GM21528 (cell line): Measurements from ENCODE around the gene DNAH1.

Source experiments
- ATAC-seq: cut with Tn5 transposase; IDR thresholded peaks from one replicate; pipeline ENCODE4 v1.9.1; 2021; ENCODE audit warnings: mild to moderate bottlenecking, moderate library complexity; ENCODE audit not compliant: unreplicated experiment, low FRiP score

DNAH1 gene

GRCh38 chr3:52355526-52355925 is 39.4 kb downstream of the DNAH1 start:
- no peak for ATAC-seq

- no peak for ATAC-seq
Measured at GRCh38 chr3:52356126-52356525, 40.0 kb downstream of the DNAH1 start.

GRCh38 chr3:52357151-52358080 is 41.3 kb downstream of the DNAH1 start:
- ATAC-seq: no peak

DNA sequence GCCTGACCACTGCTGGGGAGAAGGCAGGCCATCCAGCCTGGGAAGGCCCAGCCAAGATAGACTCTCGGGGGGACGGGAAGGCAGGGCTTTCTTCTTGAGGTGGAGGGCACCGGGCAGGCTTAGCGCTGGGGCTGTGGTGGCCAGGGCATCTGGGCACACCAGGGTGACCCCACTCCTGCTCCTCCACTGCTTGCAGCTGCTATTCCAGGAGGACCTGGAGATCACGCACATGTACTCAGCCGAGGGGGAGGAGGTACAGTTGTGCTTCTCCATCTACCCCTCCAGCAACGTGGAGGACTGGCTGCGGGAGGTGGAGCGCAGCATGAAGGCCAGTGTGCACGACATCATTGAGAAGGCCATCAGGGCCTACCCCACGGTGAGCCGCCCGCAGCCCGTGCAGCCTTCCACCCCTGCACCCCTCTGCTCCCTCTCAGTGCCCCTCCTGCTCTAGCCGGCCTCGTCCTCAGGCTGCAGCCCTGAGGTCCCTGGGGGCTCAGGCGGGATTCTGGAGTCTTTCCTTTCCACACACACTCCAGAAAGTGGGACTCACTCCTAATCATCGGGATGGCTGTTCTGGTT is 42.3 kb downstream of the DNAH1 start:
- ATAC-seq: no peak

DNA sequence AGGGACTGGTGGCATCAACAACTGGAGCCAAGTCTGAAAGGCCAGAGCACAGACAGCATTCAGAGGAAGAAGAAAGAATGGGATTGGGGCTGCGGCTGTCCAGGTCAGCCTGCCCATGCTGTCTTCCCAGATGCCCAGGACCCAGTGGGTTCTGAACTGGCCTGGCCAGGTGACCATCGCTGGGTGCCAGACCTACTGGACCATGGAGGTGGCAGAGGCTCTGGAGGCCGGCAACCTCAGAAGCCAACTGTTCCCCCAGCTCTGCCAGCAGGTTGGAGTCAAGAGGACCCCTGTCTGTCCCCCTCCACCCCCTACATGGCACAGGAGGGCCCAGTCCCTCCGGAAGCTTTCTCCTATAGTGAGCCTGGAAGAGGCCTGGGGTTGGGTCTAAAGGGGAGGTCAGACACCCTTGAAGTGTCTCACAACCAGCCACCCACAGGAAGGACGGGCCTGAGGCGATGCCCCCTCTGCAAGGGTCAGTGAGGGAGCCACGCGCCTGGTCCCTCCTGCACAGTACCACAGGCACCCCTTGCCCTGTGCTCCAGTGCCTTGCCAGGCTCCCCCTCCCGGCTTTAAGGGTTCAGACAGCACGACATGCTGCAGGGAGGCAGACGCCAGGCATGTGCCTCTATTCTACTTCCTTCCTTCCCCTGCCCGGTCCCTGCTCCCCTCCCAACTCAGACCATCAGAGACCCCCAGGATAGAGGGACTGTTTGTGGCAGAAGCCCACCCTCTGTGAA is 43.2 kb downstream of the DNAH1 start:
- no peak for ATAC-seq

DNA sequence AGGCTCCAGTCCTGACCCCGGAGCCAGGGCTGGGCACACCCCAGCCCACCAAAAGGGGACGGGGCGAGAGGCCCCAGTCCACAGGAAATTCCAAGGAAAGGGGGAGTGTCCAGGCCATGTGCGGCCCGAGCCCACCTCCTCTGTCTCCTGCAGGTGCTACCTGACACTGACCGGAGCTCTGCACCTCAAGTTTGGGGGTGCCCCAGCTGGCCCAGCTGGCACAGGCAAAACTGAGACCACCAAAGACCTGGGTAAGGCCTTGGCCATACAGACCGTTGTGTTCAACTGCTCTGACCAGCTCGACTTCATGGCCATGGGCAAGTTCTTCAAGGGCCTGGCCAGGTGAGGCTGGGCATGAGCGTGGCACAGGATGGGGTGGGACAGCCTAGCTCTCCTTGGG is 44.9 kb downstream of the DNAH1 start:
- ATAC-seq: no peak

DNA sequence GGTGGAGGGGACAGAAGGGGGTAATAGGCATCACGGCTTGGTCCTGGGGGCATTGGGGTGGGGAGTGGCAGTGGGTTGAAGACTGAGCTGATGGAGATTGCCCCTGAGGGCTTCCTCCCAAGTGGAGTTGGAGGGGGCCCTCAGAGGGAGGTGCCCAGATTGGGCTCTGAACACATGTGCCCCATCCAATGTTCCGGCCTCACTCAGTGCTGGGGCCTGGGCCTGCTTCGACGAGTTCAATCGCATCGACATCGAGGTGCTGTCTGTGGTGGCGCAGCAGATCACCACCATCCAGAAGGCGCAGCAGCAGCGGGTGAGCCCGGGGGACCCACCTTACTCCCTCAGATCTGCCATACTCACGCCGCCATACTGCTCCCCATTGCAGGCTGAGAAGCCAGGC is 45.3 kb downstream of the DNAH1 start:
- no peak for ATAC-seq

DNA sequence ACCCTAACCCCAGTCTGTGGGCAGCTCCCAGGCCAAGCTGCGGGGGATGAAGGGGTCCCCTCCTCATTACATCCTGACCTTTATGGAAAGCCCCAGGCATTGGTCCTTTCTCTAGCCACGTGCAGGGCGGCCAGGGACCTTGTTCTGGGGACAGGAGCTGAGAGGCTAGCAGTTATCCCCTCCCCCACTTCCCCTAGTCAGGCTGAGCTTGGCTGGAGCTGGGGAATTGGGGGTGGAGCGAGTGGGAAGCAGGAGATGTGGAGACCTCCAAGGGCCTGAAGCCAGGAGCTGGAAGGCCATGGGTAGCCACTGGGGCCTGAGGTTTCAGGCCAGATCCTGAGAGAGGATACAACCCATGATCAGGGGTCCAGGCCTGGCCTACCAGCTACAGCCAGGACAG is 45.8 kb downstream of the DNAH1 start:
- no peak for ATAC-seq

- ATAC-seq: no peak
Measured at GRCh38 chr3:52364322-52365035, 48.4 kb downstream of the DNAH1 start.

GRCh38 chr3:52366527-52366926 is 50.4 kb downstream of the DNAH1 start:
- ATAC-seq: no peak

DNA sequence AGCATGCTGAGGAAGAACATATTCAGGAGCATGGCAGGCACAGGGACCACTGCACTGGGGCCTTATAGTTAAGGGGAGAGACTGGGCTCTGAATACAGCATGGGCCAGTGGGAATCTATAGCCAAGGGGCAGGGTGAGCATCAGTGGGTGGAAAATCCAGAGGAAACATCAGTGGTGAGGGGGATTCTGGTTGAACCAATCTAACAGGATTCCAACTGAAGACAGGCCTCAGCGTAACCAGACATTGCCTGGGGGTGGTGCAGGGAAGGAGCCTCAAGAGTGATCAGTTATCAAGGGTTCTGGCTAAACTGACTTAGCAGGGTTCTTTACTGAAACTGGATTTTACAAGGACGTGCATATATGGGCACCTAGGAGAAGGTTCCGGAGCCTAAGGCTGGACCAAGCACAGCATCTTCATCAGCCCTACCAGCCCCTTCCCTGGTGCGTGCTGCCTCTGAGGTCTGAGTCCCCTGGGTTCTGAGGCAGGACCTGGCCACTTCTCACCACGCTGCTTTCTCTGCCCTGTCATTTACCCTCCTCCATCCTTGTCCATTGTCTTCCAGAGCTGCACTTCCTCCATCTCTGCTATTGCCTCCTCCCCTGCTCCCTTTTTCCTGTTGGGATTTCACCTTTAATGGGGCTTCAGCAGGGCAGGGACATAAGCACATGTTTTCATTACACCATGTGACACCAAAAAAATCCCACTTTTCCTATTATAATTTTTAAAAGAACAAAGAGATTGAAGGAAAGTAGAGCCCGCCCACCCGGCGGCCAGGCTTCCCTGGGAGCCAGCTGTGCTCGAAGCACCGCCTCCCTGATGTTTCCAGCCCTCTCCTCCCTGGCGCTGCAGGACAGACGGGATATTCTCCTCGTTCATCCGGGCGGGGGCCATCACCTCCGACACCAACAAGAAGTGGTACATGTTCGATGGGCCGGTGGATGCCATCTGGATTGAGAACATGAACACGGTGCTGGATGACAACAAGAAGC is 52.1 kb downstream of the DNAH1 start:
- no peak for ATAC-seq

GRCh38 chr3:52370531-52370930 is 54.4 kb downstream of the DNAH1 start:
- no peak for ATAC-seq

- ATAC-seq: no peak
Measured at GRCh38 chr3:52372822-52373504, 56.8 kb downstream of the DNAH1 start.

DNA sequence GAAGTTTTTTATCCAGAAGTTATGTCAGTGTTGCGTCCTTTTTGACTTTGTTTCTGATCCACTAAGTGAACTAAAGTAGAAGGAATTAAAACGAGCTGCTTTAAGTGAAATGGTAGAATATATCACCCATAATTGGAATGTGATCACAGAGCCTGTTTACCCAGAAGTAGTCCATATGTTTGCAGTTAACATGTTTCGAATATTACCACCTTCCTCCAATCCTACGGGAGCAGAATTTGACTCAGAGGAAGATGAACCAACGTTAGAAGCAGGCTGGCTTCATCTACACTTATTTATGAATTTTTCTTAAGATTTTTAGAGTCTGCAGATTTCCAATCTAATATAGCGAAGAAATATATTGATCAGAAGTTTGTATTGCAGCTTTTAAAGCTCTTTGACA is 57.6 kb downstream of the DNAH1 start:
- ATAC-seq: no peak

DNA sequence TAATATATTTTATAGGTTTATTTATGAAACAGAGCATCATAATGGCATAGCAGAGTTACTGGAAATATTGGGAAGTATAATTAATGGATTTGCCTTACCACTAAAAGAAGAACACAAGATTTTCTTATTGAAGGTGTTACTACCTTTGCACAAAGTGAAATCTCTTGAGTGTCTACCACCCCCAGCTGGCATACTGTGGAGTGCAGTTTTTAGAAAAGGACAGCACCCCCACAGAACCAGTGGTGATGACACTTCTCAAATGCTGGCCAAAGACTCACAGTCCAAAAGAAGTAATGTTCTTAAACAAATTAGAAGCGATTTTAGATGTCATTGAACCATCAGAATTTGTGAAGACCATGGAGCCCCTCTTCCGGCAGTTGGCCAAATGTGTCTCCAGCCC is 58.1 kb downstream of the DNAH1 start:
- no peak for ATAC-seq

- ATAC-seq: no peak
Measured at GRCh38 chr3:52379610-52380009, 63.5 kb downstream of the DNAH1 start.

GRCh38 chr3:52380023-52380422 is 63.9 kb downstream of the DNAH1 start:
- ATAC-seq: no peak

DNA sequence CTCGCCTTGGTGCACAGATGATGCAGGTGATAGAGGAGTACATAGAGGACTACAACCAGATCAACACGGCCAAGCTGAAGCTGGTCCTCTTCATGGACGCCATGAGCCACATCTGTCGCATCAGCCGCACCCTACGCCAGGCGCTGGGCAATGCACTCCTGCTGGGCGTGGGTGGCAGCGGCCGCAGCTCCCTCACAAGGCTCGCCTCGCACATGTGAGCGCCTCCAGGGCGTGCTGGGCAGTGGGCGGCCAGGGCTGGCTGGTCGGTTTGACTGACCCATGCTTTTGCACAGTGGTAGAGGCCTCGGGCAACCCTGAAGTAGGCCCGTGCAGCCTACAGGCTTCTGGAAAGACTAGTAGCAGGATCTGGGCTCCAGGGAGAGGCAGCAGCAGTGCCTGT is 65.5 kb downstream of the DNAH1 start:
- no peak for ATAC-seq

DNA sequence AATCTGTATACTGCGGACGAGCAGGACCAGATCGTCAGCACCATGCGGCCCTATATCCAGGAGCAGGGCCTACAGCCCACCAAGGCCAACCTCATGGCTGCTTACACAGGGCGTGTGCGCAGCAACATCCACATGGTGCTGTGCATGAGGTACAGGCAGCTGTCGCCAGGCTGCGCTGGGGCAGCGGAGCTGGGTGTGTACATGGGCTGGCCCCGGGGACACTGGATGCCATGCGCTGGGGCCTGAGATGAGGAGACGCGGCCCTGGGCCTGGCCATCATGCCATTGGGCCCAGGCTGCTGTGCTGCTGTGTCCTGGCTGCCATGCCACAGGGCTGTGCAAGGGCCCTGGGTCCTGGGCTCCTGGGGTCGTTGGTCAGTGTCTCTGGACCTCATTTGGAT is 67.3 kb downstream of the DNAH1 start:
- no peak for ATAC-seq
